ENCODE data around the gene KCND3.

GRCh38 chr1:111894497-111894896 lies 95.0 kb downstream of the KCND3 start:
- TF ChIP-seq, protein P1, sequence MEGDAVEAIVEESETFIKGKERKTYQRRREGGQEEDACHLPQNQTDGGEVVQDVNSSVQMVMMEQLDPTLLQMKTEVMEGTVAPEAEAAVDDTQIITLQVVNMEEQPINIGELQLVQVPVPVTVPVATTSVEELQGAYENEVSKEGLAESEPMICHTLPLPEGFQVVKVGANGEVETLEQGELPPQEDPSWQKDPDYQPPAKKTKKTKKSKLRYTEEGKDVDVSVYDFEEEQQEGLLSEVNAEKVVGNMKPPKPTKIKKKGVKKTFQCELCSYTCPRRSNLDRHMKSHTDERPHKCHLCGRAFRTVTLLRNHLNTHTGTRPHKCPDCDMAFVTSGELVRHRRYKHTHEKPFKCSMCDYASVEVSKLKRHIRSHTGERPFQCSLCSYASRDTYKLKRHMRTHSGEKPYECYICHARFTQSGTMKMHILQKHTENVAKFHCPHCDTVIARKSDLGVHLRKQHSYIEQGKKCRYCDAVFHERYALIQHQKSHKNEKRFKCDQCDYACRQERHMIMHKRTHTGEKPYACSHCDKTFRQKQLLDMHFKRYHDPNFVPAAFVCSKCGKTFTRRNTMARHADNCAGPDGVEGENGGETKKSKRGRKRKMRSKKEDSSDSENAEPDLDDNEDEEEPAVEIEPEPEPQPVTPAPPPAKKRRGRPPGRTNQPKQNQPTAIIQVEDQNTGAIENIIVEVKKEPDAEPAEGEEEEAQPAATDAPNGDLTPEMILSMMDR (IDR thresholded peaks at IDR 0.05) = no peak
- TF ChIP-seq POLR2AphosphoS5 (IDR thresholded peaks at IDR 0.05) = no peak
- TF ChIP-seq EP300 (IDR thresholded peaks at IDR 0.05; ENCODE audit: low read depth) = no peak
- no peak for TF ChIP-seq POLR2A (IDR thresholded peaks at IDR 0.05)
